Small intestine (tissue), 7 donors: Measurements from ENCODE around the gene APBB2. TPM values are rescaled to one million over a fixed set of nuclear protein-coding genes. Genes with fewer than 3 reads are reported as not detected.

Experiments used
- DNase-seq, 2 donors: peaks; one replicate each; pipeline versions ENCODE4 v3.0.0 to v3.0.0-alpha.2; 2013
- FAIRE-seq: peaks from 2 replicates; lab custom pipeline; 2012; peaks lifted over from hg19 to GRCh38; lab: Jason Lieb, UNC
- H3K27ac ChIP-seq, 3 donors: one replicate each; pipeline ENCODE4 v1.5.1; 2013; ENCODE audit warnings: low read length in 2 of 3, mild to moderate bottlenecking in 2 of 3, control low read depth in 1 of 3, inconsistent platforms in 1 of 3, low read depth in 1 of 3, moderate library complexity in 1 of 3
- H3K27me3 ChIP-seq, 3 donors: one replicate each; pipeline ENCODE4 v1.6.1; 2013; ENCODE audit warnings: low read length in 3 of 3, inconsistent platforms in 1 of 3; ENCODE audit not compliant: control insufficient read depth in 3 of 3, insufficient read depth in 3 of 3
- H3K36me3 ChIP-seq, 3 donors: one replicate each; pipeline ENCODE4 v1.6.1; 2013; ENCODE audit warnings: low read length in 3 of 3, inconsistent platforms in 1 of 3, low read depth in 1 of 3, mild to moderate bottlenecking in 1 of 3, moderate library complexity in 1 of 3; ENCODE audit not compliant: control insufficient read depth in 3 of 3, insufficient read depth in 2 of 3
- H3K4me1 ChIP-seq, 3 donors: one replicate each; pipeline ENCODE4 v1.6.1; 2013; ENCODE audit warnings: low read length in 2 of 3, inconsistent platforms in 1 of 3, low read depth in 1 of 3, mild to moderate bottlenecking in 1 of 3, moderate library complexity in 1 of 3; ENCODE audit not compliant: control insufficient read depth in 3 of 3, insufficient read depth in 2 of 3
- H3K4me3 ChIP-seq, 3 donors: one replicate each; pipeline ENCODE4 v1.5.1; 2013; ENCODE audit warnings: low read length in 3 of 3, control low read depth in 1 of 3, inconsistent platforms in 1 of 3, low read depth in 1 of 3, mild to moderate bottlenecking in 1 of 3, moderate library complexity in 1 of 3
- H3K9me3 ChIP-seq, 2 donors: one replicate each; pipeline ENCODE4 v1.6.1; 2013; ENCODE audit warnings: low read depth in 1 of 2, low read length in 1 of 2; ENCODE audit not compliant: control insufficient read depth in 2 of 2, insufficient read depth in 1 of 2
- WGBS, 3 donors: extraction: QIAGEN DNeasy Blood & Tissue Kit; methylation state at CpG; one replicate each; pipeline ENCODE4 v1.1.7; 2013; 5-methylcytosine and 5-hydroxymethylcytosine counted together
- polyA plus RNA-seq, 4 donors: library from polyadenylated mRNA; stranded (reverse) in 3 of 4; unstranded in 1 of 4; fragments of 200-250 nt in 3 of 4; fragments of 120-200 nt in 1 of 4; gene quantifications; one replicate each; pipeline versions ENCODE4 v1.2.1 to v1.2.3, GENCODE V29; 2013
- donor health status: healthy with polysubstance abuse.
- donor health status: control.
- donor health status: control.
- donor health status: Bipolar disorder and iron deficiency.
- donor health status: healthy.

The APBB2 gene
- polyA plus RNA-seq, 4 donors, result 4.5 to 19.8 (median 8.9) TPM

- WGBS, 3 donors, result 11 to 23% (median 18%) methylated on average over 13 of the region's 13 CpGs
- peak overlapping the region in 1 of 3 donors; percentile 12 for H3K27ac ChIP-seq
- peaks cover 11 to 59% (median 12%) of the 10 kb centered on the region in 3 donors for H3K27me3 ChIP-seq
- DNase-seq (peak in 1 of 2 donors; percentile 6), FAIRE-seq (no peak)
- H3K9me3 ChIP-seq, result peaks cover 0 to 4% of the 10 kb centered on the region in 2 donors
- no peaks in the 10 kb centered on the region for H3K36me3 ChIP-seq
- peak overlapping the region in 2 of 3 donors; percentile 44 to 54 for H3K4me3 ChIP-seq
- H3K4me1 ChIP-seq, result peaks cover 2 to 9% (median 7%) of the 10 kb centered on the region in 3 donors
These were observed 41.9 kb upstream of the APBB2 start for GRCh38 chr4:41256131-41256739.

- Histone ChIP-seq H3K27ac (no peak overlapping the region), H3K36me3 (no peaks in the 10 kb centered on the region), H3K4me3 (no peak overlapping the region), H3K27me3 (peaks cover 0 to 7% (median 0%) of the 10 kb centered on the region in 3 donors), H3K9me3 (no peaks in the 10 kb centered on the region), H3K4me1 (no peaks in the 10 kb centered on the region)
- FAIRE-seq (no peak), DNase-seq (no peak)
- 89 to 90% (median 89%) methylated on average over 1 of the region's 1 CpG for WGBS, 3 donors
These were observed 31.6 kb upstream of the APBB2 start for GRCh38 chr4:41245983-41246382.

GRCh38 chr4:41241919-41242318, 27.6 kb upstream of the APBB2 start:
- H3K4me3 ChIP-seq, result no peak overlapping the region
- H3K36me3 ChIP-seq, result no peaks in the 10 kb centered on the region
- no peaks in the 10 kb centered on the region for H3K9me3 ChIP-seq
- no peak overlapping the region for H3K27ac ChIP-seq
- no peaks in the 10 kb centered on the region for H3K4me1 ChIP-seq
- DNase-seq, result no peak
- no peak for FAIRE-seq
- 61 to 80% (median 73%) methylated on average over 1 of the region's 1 CpG for WGBS, 3 donors
- peaks cover 0 to 7% (median 0%) of the 10 kb centered on the region in 3 donors for H3K27me3 ChIP-seq

- FAIRE-seq, result peak; percentile 36
These were observed 22.2 kb upstream of the APBB2 start for GRCh38 chr4:41236508-41236907.

GRCh38 chr4:41236032-41236431, 21.7 kb upstream of the APBB2 start:
- FAIRE-seq, result no peak
- H3K9me3 ChIP-seq, result no peaks in the 10 kb centered on the region

More at GRCh38 chr4:41236508-41236907, 22.2 kb upstream of the APBB2 start:
- DNase-seq, result no peak
- Histone ChIP-seq H3K4me1 (no peaks in the 10 kb centered on the region), H3K27ac (no peak overlapping the region), H3K27me3 (no peaks in the 10 kb centered on the region), H3K36me3 (no peaks in the 10 kb centered on the region), H3K9me3 (no peaks in the 10 kb centered on the region), H3K4me3 (no peak overlapping the region)
- WGBS, 3 donors, result 54 to 91% (median 89%) methylated on average over 1 of the region's 1 CpG

GRCh38 chr4:41232856-41233255, 18.5 kb upstream of the APBB2 start:
- H3K27me3 ChIP-seq, result no peaks in the 10 kb centered on the region
- no peaks in the 10 kb centered on the region for H3K36me3 ChIP-seq
- DNase-seq, result no peak
- H3K4me1 ChIP-seq, result no peaks in the 10 kb centered on the region
- no peak overlapping the region for H3K27ac ChIP-seq
- H3K9me3 ChIP-seq, result no peaks in the 10 kb centered on the region
- WGBS, 3 donors, result 85 to 88% (median 88%) methylated on average over 3 of the region's 3 CpGs
- FAIRE-seq, result no peak
- no peak overlapping the region for H3K4me3 ChIP-seq

More at GRCh38 chr4:41236032-41236431, 21.7 kb upstream of the APBB2 start:
- no peaks in the 10 kb centered on the region for H3K4me1 ChIP-seq
- no peak for DNase-seq
- H3K27me3 ChIP-seq, result no peaks in the 10 kb centered on the region
- H3K36me3 ChIP-seq, result no peaks in the 10 kb centered on the region
- H3K4me3 ChIP-seq, result no peak overlapping the region
- WGBS, 3 donors, result 91 to 96% (median 94%) methylated on average over 1 of the region's 1 CpG
- no peak overlapping the region for H3K27ac ChIP-seq

GRCh38 chr4:41232406-41232805, 18.1 kb upstream of the APBB2 start:
- no peaks in the 10 kb centered on the region for H3K36me3 ChIP-seq
- no peak overlapping the region for H3K4me3 ChIP-seq
- H3K27me3 ChIP-seq, result no peaks in the 10 kb centered on the region
- H3K4me1 ChIP-seq, result no peaks in the 10 kb centered on the region
- DNase-seq (no peak), FAIRE-seq (no peak)
- H3K9me3 ChIP-seq, result no peaks in the 10 kb centered on the region
- WGBS, 3 donors, result 63 to 73% (median 67%) methylated on average over 5 of the region's 5 CpGs
- no peak overlapping the region for H3K27ac ChIP-seq

GRCh38 chr4:41227902-41228301, 13.6 kb upstream of the APBB2 start:
- Histone ChIP-seq H3K27ac (no peak overlapping the region), H3K4me1 (no peaks in the 10 kb centered on the region), H3K9me3 (no peaks in the 10 kb centered on the region), H3K36me3 (no peaks in the 10 kb centered on the region), H3K27me3 (no peaks in the 10 kb centered on the region), H3K4me3 (no peak overlapping the region)
- 80 to 86% (median 81%) methylated on average over 4 of the region's 4 CpGs for WGBS, 3 donors
- DNase-seq (no peak), FAIRE-seq (no peak)
